Endothelial cell of umbilical vein (primary cell): Measurements from ENCODE around the gene ADD1.

ENCODE experiments used
- EZH2 ChIP-seq: IDR thresholded peaks from 2 replicates; pipeline ENCODE4 v1.6.1; 2012; ENCODE audit warnings: borderline replicate concordance, low read depth, mild to moderate bottlenecking, moderate library complexity, low read length, inconsistent platforms; ENCODE audit not compliant: severe bottlenecking
- FOS ChIP-seq: IDR thresholded peaks from 2 replicates; pipeline ENCODE4 v1.6.1; 2011; ENCODE audit warnings: mild to moderate bottlenecking, low read length, moderate library complexity, borderline replicate concordance; ENCODE audit not compliant: insufficient read depth
- JUN ChIP-seq: IDR thresholded peaks from 2 replicates; pipeline ENCODE4 v1.6.1; 2011; ENCODE audit warnings: borderline replicate concordance, low read depth; ENCODE audit not compliant: insufficient read length, insufficient read depth
- MAX ChIP-seq: IDR thresholded peaks from 2 replicates; pipeline ENCODE4 v1.6.1; 2011; ENCODE audit not compliant: insufficient read depth, insufficient read length
- MYC ChIP-seq: IDR thresholded peaks from one replicate; pipeline ENCODE4 v1.6.1; 2011; ENCODE audit warnings: mild to moderate bottlenecking, low read depth, low read length
- POLR2A ChIP-seq: IDR thresholded peaks from 2 replicates; pipeline ENCODE4 v1.6.1; 2012; ENCODE audit warnings: low read depth, mild to moderate bottlenecking, control low read depth, low read length
- POLR2AphosphoS5 ChIP-seq: IDR thresholded peaks from 2 replicates; pipeline ENCODE4 v1.6.1; 2012; ENCODE audit warnings: low read depth, mild to moderate bottlenecking, control low read depth, low read length, moderate library complexity; ENCODE audit not compliant: insufficient read depth
- TF ChIP-seq, protein P1 (sequence below), 2 donors: IDR thresholded peaks; 1 replicate in 1 of 2; 2 replicates in 1 of 2; pipeline ENCODE4 v1.5.1; 2011; ENCODE audit warnings: low read length in 2 of 2, mild to moderate bottlenecking in 2 of 2, moderate library complexity in 2 of 2, control low read depth in 1 of 2, inconsistent platforms in 1 of 2, low read depth in 1 of 2; ENCODE audit not compliant: insufficient read depth in 1 of 2; ENCODE audit errors: extremely low read depth in 1 of 2

GRCh38 chr4:2835978-2836377 lies 7.7 kb upstream of the ADD1 start:
- TF ChIP-seq, protein P1, sequence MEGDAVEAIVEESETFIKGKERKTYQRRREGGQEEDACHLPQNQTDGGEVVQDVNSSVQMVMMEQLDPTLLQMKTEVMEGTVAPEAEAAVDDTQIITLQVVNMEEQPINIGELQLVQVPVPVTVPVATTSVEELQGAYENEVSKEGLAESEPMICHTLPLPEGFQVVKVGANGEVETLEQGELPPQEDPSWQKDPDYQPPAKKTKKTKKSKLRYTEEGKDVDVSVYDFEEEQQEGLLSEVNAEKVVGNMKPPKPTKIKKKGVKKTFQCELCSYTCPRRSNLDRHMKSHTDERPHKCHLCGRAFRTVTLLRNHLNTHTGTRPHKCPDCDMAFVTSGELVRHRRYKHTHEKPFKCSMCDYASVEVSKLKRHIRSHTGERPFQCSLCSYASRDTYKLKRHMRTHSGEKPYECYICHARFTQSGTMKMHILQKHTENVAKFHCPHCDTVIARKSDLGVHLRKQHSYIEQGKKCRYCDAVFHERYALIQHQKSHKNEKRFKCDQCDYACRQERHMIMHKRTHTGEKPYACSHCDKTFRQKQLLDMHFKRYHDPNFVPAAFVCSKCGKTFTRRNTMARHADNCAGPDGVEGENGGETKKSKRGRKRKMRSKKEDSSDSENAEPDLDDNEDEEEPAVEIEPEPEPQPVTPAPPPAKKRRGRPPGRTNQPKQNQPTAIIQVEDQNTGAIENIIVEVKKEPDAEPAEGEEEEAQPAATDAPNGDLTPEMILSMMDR (IDR thresholded peaks at IDR 0.05; ENCODE audit: extremely low read depth in 1 of 2, insufficient read depth in 1 of 2, low read depth in 1 of 2, low read length in 2 of 2) = no peak
- TF ChIP-seq POLR2AphosphoS5 (no peak), MYC (no peak), POLR2A (no peak), EZH2 (no peak), FOS (no peak), JUN (no peak), MAX (no peak)
